ENCODE results near the gene TMEM79. TPM values are rescaled to one million over a fixed set of nuclear protein-coding genes. Genes with fewer than 3 reads are reported as not detected.
A peak's percentile ranks its signal among the peaks of the same experiment; 100 is the strongest.

The TMEM79 gene
- total RNA-seq, 4 donors from 2014 or later, result 1.7 to 4.5 (median 3.1) TPM

DNA sequence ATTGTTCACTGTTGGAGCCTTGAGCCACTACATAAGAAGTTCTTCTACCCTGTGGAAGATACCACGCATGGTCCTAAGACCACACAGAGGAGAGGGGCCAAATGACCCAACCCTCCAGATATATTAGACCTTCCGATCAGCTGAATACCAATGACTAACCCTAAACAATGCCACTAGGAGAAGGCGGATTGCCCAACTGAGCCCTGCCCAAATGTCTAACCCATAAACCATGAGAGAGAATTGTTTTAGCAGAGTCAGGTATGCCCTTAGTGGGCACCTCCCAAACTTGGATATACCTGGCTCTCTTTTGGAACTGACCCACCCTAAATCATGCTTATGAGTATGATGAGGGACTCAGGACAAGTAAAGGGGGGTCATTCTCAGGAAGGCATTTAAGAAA, 13.8 kb upstream of the TMEM79 start:
- Histone ChIP-seq H3K36me3 (peaks cover 6 to 100% (median 44%) of the 10 kb centered on the region in 3 donors), H3K4me3 (no peak overlapping the region), H3K9me3 (no peaks in the 10 kb centered on the region), H3K27ac (no peak overlapping the region), H3K4me1 (no peaks in the 10 kb centered on the region), H3K27me3 (no peaks in the 10 kb centered on the region)
- TF ChIP-seq, protein P1, sequence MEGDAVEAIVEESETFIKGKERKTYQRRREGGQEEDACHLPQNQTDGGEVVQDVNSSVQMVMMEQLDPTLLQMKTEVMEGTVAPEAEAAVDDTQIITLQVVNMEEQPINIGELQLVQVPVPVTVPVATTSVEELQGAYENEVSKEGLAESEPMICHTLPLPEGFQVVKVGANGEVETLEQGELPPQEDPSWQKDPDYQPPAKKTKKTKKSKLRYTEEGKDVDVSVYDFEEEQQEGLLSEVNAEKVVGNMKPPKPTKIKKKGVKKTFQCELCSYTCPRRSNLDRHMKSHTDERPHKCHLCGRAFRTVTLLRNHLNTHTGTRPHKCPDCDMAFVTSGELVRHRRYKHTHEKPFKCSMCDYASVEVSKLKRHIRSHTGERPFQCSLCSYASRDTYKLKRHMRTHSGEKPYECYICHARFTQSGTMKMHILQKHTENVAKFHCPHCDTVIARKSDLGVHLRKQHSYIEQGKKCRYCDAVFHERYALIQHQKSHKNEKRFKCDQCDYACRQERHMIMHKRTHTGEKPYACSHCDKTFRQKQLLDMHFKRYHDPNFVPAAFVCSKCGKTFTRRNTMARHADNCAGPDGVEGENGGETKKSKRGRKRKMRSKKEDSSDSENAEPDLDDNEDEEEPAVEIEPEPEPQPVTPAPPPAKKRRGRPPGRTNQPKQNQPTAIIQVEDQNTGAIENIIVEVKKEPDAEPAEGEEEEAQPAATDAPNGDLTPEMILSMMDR (IDR thresholded peaks at IDR 0.05), result no peak
- TF ChIP-seq POLR2A (IDR thresholded peaks at IDR 0.05), result no peak
- 87 to 97% methylated on average over 3 of the region's 3 CpGs for WGBS, 2 donors
- no peak for DNase-seq (ENCODE audit: low spot score in 2 of 2)

DNA sequence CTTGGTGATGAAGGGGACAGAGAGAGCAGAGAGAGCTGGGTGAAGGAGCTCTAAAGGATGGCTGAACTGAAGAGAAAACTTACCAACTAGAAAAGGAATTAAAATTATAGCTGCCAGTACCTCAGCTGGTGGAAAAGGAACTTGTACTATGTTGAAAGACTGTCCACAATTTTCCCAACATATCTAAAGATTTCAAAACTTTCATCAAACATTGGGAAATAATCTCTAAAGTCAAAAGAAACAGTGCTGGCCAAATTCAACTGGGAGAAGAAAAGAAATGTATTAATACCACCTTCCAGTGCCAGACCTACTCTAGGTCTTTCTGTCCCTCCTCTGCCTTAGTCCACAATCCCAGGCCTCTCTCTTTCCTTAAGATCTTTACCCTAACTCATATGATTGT, 7.6 kb upstream of the TMEM79 start:
- no peak for DNase-seq (ENCODE audit: low spot score in 2 of 2)
- Histone ChIP-seq H3K27ac (no peak overlapping the region), H3K36me3 (peaks cover 6 to 77% (median 27%) of the 10 kb centered on the region in 3 donors), H3K27me3 (no peaks in the 10 kb centered on the region), H3K4me3 (no peak overlapping the region), H3K9me3 (no peaks in the 10 kb centered on the region), H3K4me1 (peaks cover 0 to 28% (median 7%) of the 10 kb centered on the region in 4 donors)
- TF ChIP-seq, protein P1 (IDR thresholded peaks at IDR 0.05), result no peak

DNA sequence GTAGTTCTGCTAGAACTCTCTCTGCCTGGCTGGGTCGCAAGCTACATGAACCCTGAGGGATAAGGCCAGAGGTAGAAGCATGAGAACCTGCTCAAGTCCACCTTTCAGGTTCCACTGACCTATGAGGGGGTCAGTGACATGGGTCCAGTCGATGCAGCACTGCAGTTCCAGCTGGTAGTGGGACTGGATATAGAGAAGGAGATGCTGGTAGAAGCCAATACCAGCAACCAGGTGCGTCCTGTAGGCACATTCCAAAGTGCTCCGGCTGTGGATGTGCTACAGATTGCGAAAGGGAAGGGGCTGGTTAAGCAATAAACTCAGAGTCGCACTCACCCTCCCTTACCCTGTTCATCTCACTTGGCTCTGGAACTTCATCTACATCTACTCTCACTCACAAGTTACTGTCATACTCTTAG, 7.2 kb upstream of the TMEM79 start:
- Histone ChIP-seq H3K27ac (no peak overlapping the region), H3K36me3 (peaks cover 6 to 72% (median 23%) of the 10 kb centered on the region in 3 donors)
- TF ChIP-seq, protein P1 (IDR thresholded peaks at IDR 0.05), result no peak
- TF ChIP-seq EP300 (IDR thresholded peaks at IDR 0.05), result no peak
- no peak for TF ChIP-seq POLR2A (IDR thresholded peaks at IDR 0.05)

DNA sequence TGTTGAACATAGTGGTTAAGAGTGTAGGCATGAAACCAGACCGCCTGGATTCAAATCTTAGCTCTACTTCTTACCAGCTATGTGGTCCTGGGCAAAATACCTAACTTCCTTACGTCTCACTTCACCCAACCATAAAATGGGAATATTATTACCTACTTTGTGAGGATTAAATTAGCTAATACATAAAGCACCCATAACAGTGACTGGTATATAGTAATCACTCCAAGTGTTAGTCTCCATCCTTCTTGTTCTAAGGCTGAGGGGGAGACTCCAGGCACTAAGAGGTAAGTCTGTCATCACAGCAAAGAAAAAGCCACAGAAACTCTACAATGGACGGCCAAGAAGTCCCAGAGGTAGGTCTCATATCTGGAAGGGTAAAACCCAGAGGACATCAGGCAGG, 4.3 kb upstream of the TMEM79 start:
- Histone ChIP-seq H3K4me3 (no peak overlapping the region), H3K27me3 (no peaks in the 10 kb centered on the region), H3K4me1 (peaks cover 0 to 47% (median 16%) of the 10 kb centered on the region in 4 donors), H3K27ac (no peak overlapping the region), H3K36me3 (peaks cover 0 to 44% (median 12%) of the 10 kb centered on the region in 3 donors), H3K9me3 (no peaks in the 10 kb centered on the region)
- no peak for DNase-seq (ENCODE audit: low spot score in 2 of 2)
- TF ChIP-seq POLR2A (IDR thresholded peaks at IDR 0.05), result no peak
- TF ChIP-seq, protein P1 (IDR thresholded peaks at IDR 0.05), result no peak
- WGBS, 2 donors, result 87 to 94% methylated on average over 3 of the region's 3 CpGs

More for the DNA sequence above, 7.2 kb upstream of the TMEM79 start:
- Histone ChIP-seq H3K4me3 (no peak overlapping the region), H3K9me3 (no peaks in the 10 kb centered on the region), H3K27me3 (no peaks in the 10 kb centered on the region), H3K4me1 (peaks cover 0 to 32% (median 10%) of the 10 kb centered on the region in 4 donors)
- 76 to 85% methylated on average over 6 of the region's 6 CpGs for WGBS, 2 donors
- no peak for DNase-seq (ENCODE audit: low spot score in 2 of 2)

DNA sequence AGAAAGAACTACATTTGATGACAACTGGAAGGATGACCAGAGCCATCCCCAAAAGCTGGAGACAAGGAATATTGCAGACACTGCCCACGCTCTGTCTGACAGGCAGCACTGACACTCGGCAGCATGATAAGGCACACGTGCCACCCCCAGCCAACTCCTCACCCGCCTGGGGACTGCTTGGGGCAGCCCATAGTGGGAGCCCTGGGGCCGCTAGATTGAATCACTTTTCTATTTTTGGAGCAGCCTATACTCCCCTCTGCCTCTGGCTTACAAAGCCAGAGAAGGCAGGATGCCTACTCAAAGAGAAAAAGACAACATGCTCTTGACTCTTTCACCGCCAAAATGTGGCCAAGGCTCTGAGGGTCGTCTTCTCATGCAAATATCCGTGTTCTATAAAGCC, 2.8 kb upstream of the TMEM79 start:
- 16 to 23% methylated on average over 8 of the region's 8 CpGs for WGBS, 2 donors
- DNase-seq (ENCODE audit: low spot score in 2 of 2), result no peak

More for the DNA sequence above, 2.8 kb upstream of the TMEM79 start:
- H3K27me3 ChIP-seq, result no peaks in the 10 kb centered on the region
- H3K27ac ChIP-seq, result peak overlapping the region in 2 of 4 donors; percentile 88 to 92
- peaks cover 0 to 47% (median 16%) of the 10 kb centered on the region in 4 donors for H3K4me1 ChIP-seq
- H3K9me3 ChIP-seq, result no peaks in the 10 kb centered on the region
- H3K36me3 ChIP-seq, result peaks cover 0 to 39% (median 12%) of the 10 kb centered on the region in 3 donors
- TF ChIP-seq EP300 (IDR thresholded peaks at IDR 0.05) (no peak), POLR2A (IDR thresholded peaks at IDR 0.05) (no peak)
- TF ChIP-seq, protein P1 (IDR thresholded peaks at IDR 0.05), result no peak
- peak overlapping the region in 3 of 4 donors; percentile 65 to 94 (median 89) for H3K4me3 ChIP-seq
